ENCODE data around the gene PIK3CD. TPM values are rescaled to one million over a fixed set of nuclear protein-coding genes. Genes with fewer than 3 reads are reported as not detected.

PIK3CD gene
- total and polyA plus RNA-seq, 2 of the 8 experiments (the other 6 are each of a cell fraction or from before 2014, with no cell fraction given): 20.6 to 24.1 TPM

- Histone ChIP-seq H4K91ac (replicated peaks; ENCODE audit: insufficient read length, low read length) (no peak overlapping the region), H2BK5ac (ENCODE audit: low read depth, low read length) (no peak overlapping the region), H4K20me1 (replicated peaks in 1 of 2; ENCODE audit: control insufficient read depth in 1 of 2, insufficient read depth in 2 of 2, low read length in 2 of 2) (no peaks in the 10 kb centered on the region), H2BK120ac (replicated peaks; ENCODE audit: low read depth, low read length) (peak overlapping the region; percentile 10), H3K4ac (replicated peaks; ENCODE audit: insufficient read length, low read depth, low read length) (no peak overlapping the region), H3K14ac (ENCODE audit: insufficient read length) (no peak overlapping the region), H3K4me3 (ENCODE audit: extremely low read depth in 1 of 4, insufficient read depth in 2 of 4, low read depth in 3 of 4, low read length in 4 of 4) (peak overlapping the region; percentile 46 to 81 (median 59)), H3K4me2 (ENCODE audit: insufficient read depth in 1 of 2, low read depth in 2 of 2, low read length in 2 of 2) (peak overlapping the region; percentile 97 to 98), H2BK20ac (ENCODE audit: low read length) (no peak overlapping the region), H2BK12ac (ENCODE audit: low read depth, low read length) (no peak overlapping the region), H2BK15ac (ENCODE audit: low read length) (no peak overlapping the region), H2AK5ac (ENCODE audit: low read depth, low read length) (no peak overlapping the region), H3K23me2 (ENCODE audit: low read depth, low read length) (peaks cover 25% of the 10 kb centered on the region), H4K5ac (ENCODE audit: insufficient read length, low read depth, low read length) (no peak overlapping the region), H3K18ac (ENCODE audit: extremely low read depth, low read length) (no peak overlapping the region; the same call in 1 of the 2 replicates), H3K23ac (ENCODE audit: insufficient read length) (no peak overlapping the region), H3K56ac (replicated peaks; ENCODE audit: insufficient read length, low read depth, low read length) (no peak overlapping the region), H3K27ac (ENCODE audit: low read depth, low read length) (peak overlapping the region; percentile 53; the same call in 1 of the 2 replicates), H3K9ac (replicated peaks in 1 of 4; ENCODE audit: extremely low read depth in 1 of 4, low read depth in 3 of 4, low read length in 3 of 4) (no peak overlapping the region; a peak in 1 of 7 replicates), H3K79me1 (ENCODE audit: low read depth, low read length) (no peaks in the 10 kb centered on the region), H3K9me3 (ENCODE audit: insufficient read depth in 2 of 2, low read depth in 1 of 2, low read length in 1 of 2) (no peaks in the 10 kb centered on the region), H4K8ac (ENCODE audit: extremely low read depth, insufficient read depth, low read length) (peak overlapping the region; percentile 39), H2AFZ (ENCODE audit: low read length) (no peak overlapping the region; the same call in 1 of the 2 replicates), H3K36me3 (ENCODE audit: control insufficient read depth in 2 of 4, insufficient read depth in 4 of 4, low read length in 3 of 4) (no peaks in the 10 kb centered on the region; a peak in 1 of 8 replicates), H3K79me2 (ENCODE audit: control insufficient read depth in 1 of 2, insufficient read depth in 2 of 2, low read length in 2 of 2) (no peaks in the 10 kb centered on the region), H3K27me3 (replicated peaks in 1 of 4; ENCODE audit: control insufficient read depth in 3 of 4, extremely low read depth in 1 of 4, insufficient read depth in 3 of 4, low read length in 3 of 4) (peaks cover 0 to 13% (median 11%) of the 10 kb centered on the region in 4 experiments; a peak in 6 of 7 replicates), H3K4me1 (replicated peaks in 1 of 4; ENCODE audit: control insufficient read depth in 3 of 4, insufficient read depth in 4 of 4, low read length in 3 of 4) (peaks cover 7 to 24% (median 15%) of the 10 kb centered on the region in 4 experiments)
- peak in 1 of 2 experiments; percentile 96 for DNase-seq (ENCODE audit: low read depth in 1 of 2, low spot score in 2 of 2)
- CTCF ChIA-PET (ENCODE audit: partially characterized antibody): interaction anchor here (0.5 to 7.3 kb wide), 10 partner anchors 8 to 268 kb away, joined by 3 to 49 read pairs (median 4); no protein-coding TSS in a partner anchor
- 1% methylated on average over 18 of the region's 72 CpGs; no CpG with 5 or more reads in 1 of the 2 experiments for WGBS, 2 experiments (ENCODE audit: extremely low coverage in 1 of 2, insufficient coverage in 1 of 2, insufficient read length in 1 of 2, insufficient replicate concordance in 2 of 2, low coverage in 1 of 2, low lambda C conversion rate in 2 of 2, missing lambda C conversion rate in 1 of 2)
- POLR2A ChIA-PET (ENCODE audit: partially characterized antibody): interaction anchor here (0.7 to 2.6 kb wide), 5 partner anchors 10 to 58 kb away, joined by 3 to 9 read pairs (median 8); partner anchors contain the start of gene PIK3CD
- FAIRE-seq: no peak
- TF ChIP-seq YY1 (IDR thresholded peaks at IDR 0.05; ENCODE audit: low read depth, low read length) (no peak), ASH2L (IDR thresholded peaks at IDR 0.05; ENCODE audit: low read length) (no peak), SAP30 (IDR thresholded peaks at IDR 0.05; ENCODE audit: insufficient read depth, insufficient replicate concordance, low read length) (no peak), SIN3A (conservative IDR thresholded peaks at IDR 0.05 in 1 of 2, IDR thresholded peaks at IDR 0.05 in 1 of 2; ENCODE audit: low read depth in 1 of 2, low read length in 2 of 2) (0 out of 4 replicates have a peak, but pooled peaks of 1 of the 2 experiments have one; percentile 37), RBBP5 (IDR thresholded peaks at IDR 0.05; ENCODE audit: borderline replicate concordance, low read depth, low read length) (peak; percentile 54; the same call in 1 of the 2 replicates), CHD1 (IDR thresholded peaks at IDR 0.05; ENCODE audit: low read depth, low read length) (no peak), CREB1 (IDR thresholded peaks at IDR 0.05) (0 out of 2 replicates have a peak, but pooled peaks have one; percentile 6), SP2 (IDR thresholded peaks at IDR 0.05; ENCODE audit: low read length) (no peak), KDM4A (IDR thresholded peaks at IDR 0.05; ENCODE audit: low read depth, low read length, severe bottlenecking) (peak; percentile 58), KDM1A (IDR thresholded peaks at IDR 0.05; ENCODE audit: borderline replicate concordance, low read length) (no peak), SRF (IDR thresholded peaks at IDR 0.05; ENCODE audit: low read depth, low read length) (no peak)
- TF ChIP-seq, protein P1, sequence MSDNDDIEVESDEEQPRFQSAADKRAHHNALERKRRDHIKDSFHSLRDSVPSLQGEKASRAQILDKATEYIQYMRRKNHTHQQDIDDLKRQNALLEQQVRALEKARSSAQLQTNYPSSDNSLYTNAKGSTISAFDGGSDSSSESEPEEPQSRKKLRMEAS (IDR thresholded peaks at IDR 0.05): 0 out of 2 replicates have a peak, but pooled peaks have one; percentile 19
Measured at GRCh38 chr1:9689011-9689706, 37.6 kb downstream of the PIK3CD start.

Data from H1 (cell line).